Uterus (tissue), 4 donors: ENCODE data around the gene LLGL1. TPM values are rescaled to one million over a fixed set of nuclear protein-coding genes. Genes with fewer than 3 reads are reported as not detected.

Experiments
- DNase-seq, 2 donors: peaks; one replicate each; pipeline ENCODE4 v3.0.0-alpha.2; 2019 to 2020
- H3K27ac ChIP-seq, 2 donors: fragments of 200-600 bp; sonication (generic); 1 replicate in 1 of 2; 2 replicates in 1 of 2; pipeline ENCODE4 v1.5.1; 2016 to 2018
- H3K27me3 ChIP-seq, 2 donors: fragments of 200-600 bp; sonication (generic); one replicate each; pipeline ENCODE4 v1.5.1; 2018 to 2019; ENCODE audit warnings: control low read depth in 1 of 2
- H3K36me3 ChIP-seq, 2 donors: fragments of 200-600 bp; sonication (generic); one replicate each; pipeline ENCODE4 v1.5.1; 2019; ENCODE audit warnings: control low read depth in 1 of 2
- H3K4me1 ChIP-seq, 2 donors: fragments of 200-600 bp; sonication (generic); one replicate each; pipeline ENCODE4 v1.5.1; 2018 to 2019; ENCODE audit warnings: control low read depth in 1 of 2
- H3K4me3 ChIP-seq, 2 donors: fragments of 200-600 bp; sonication (generic); 1 replicate in 1 of 2; 2 replicates in 1 of 2; pipeline ENCODE4 v1.5.1; 2018 to 2019; ENCODE audit warnings: mild to moderate bottlenecking in 1 of 2
- H3K9me3 ChIP-seq, 2 donors: fragments of 200-600 bp; sonication (generic); one replicate each; pipeline ENCODE4 v1.5.1; 2019; ENCODE audit warnings: control low read depth in 1 of 2
- CTCF ChIP-seq, 4 experiments: fragments of 200-600 bp in 2 of 4; fragments of 450-650 bp in 2 of 4; sonication (generic) in 2 of 4; IDR thresholded peaks; one replicate each; pipeline ENCODE4 v1.5.1; 2016 to 2019; ENCODE audit warnings: antibody characterized with exemption in 4 of 4, mild to moderate bottlenecking in 2 of 4, moderate library complexity in 1 of 4
- POLR2A ChIP-seq, 2 donors: fragments of 450-650 bp; IDR thresholded peaks; one replicate each; pipeline ENCODE4 v1.6.1; 2016; ENCODE audit warnings: antibody characterized with exemption in 2 of 2, mild to moderate bottlenecking in 1 of 2, moderate library complexity in 1 of 2
- intact Hi-C: fragments of 100-400 bp; cut with DNase I; formaldehyde crosslinking; loops from one replicate; pipeline ENCODE4 v1.15.1; 2023; ENCODE audit warnings: low total_unique reads
- total RNA-seq, 4 donors: library from RNA; depleted of rRNA in 3 of 4; stranded (reverse); fragments of >200 nt in 3 of 4; gene quantifications; one replicate each; pipeline versions ENCODE4 v1.1.0 to v1.2.4, GENCODE V29; 2014 to 2023
- donor health status: DM: yes; HTN: yes; CAD: no.

Gene LLGL1
- total RNA-seq, 4 donors from 2014 or later: 7.6 to 72.0 (median 23.1) TPM

GRCh38 chr17:18258356-18259038 lies 33.1 kb downstream of the LLGL1 start, which contains the start of gene FLII:
TSS of gene FLII (minus strand) at chr17:18258738. CDS start at chr17:18258690, 48 bp downstream.
- TF ChIP-seq POLR2A (IDR thresholded peaks at IDR 0.05) (peak; percentile 47 to 82), CTCF (IDR thresholded peaks at IDR 0.05) (peak in 2 of 4 experiments; percentile 15 to 30)
- intact Hi-C loops: no loop called here

GRCh38 chr17:18259621-18260331 lies 34.3 kb downstream of the LLGL1 start:
- H3K27me3 ChIP-seq: no peaks in the 10 kb centered on the region
- no peak for DNase-seq
- no peak for TF ChIP-seq CTCF (IDR thresholded peaks at IDR 0.05)
- TF ChIP-seq POLR2A (IDR thresholded peaks at IDR 0.05): no peak
- peaks cover 0 to 35% of the 10 kb centered on the region in 2 donors for H3K4me1 ChIP-seq
- H3K4me3 ChIP-seq: peak overlapping the region; percentile 73 to 88
- H3K36me3 ChIP-seq: no peaks in the 10 kb centered on the region
- H3K9me3 ChIP-seq: no peaks in the 10 kb centered on the region
- H3K27ac ChIP-seq: peak overlapping the region; percentile 86 to 93
- intact Hi-C loops: no loop called here

More at GRCh38 chr17:18258356-18259038, 33.1 kb downstream of the LLGL1 start, which contains the start of gene FLII:
- no peaks in the 10 kb centered on the region for H3K9me3 ChIP-seq
- peak within 1 kb of the TSS; percentile 76 to 92 for H3K4me3 ChIP-seq
- peak within 1 kb of the TSS; percentile 82 to 95 for H3K27ac ChIP-seq
- H3K36me3 ChIP-seq: no peaks in the 10 kb centered on the region
- peaks cover 0 to 35% of the 10 kb centered on the region in 2 donors for H3K4me1 ChIP-seq
- no peaks in the 10 kb centered on the region for H3K27me3 ChIP-seq
- DNase-seq: peak in 1 of 2 donors; percentile 52

- Histone ChIP-seq H3K36me3 (no peaks in the 10 kb centered on the region), H3K27ac (peak within 1 kb of the TSS; percentile 86 to 93), H3K4me1 (peaks cover 0 to 35% of the 10 kb centered on the region in 2 donors), H3K27me3 (no peaks in the 10 kb centered on the region), H3K9me3 (no peaks in the 10 kb centered on the region), H3K4me3 (peak within 1 kb of the TSS; percentile 73 to 88)
- DNase-seq: peak; percentile 95 to 96
- intact Hi-C loops: no loop called here
- TF ChIP-seq POLR2A (IDR thresholded peaks at IDR 0.05) (peak; percentile 10 to 68), CTCF (IDR thresholded peaks at IDR 0.05) (peak in 1 of 4 experiments; percentile 35)
Observed at GRCh38 chr17:18260332-18261145, 35.1 kb downstream of the LLGL1 start, which contains the start of gene MIEF2. TSS of gene MIEF2 (plus strand) at chr17:18260662. CDS start at chr17:18262721, 2,059 bp downstream.

GRCh38 chr17:18261146-18261515 lies 35.7 kb downstream of the LLGL1 start:
- Histone ChIP-seq H3K27me3 (no peaks in the 10 kb centered on the region), H3K4me3 (peak overlapping the region; percentile 73 to 88), H3K4me1 (peaks cover 0 to 35% of the 10 kb centered on the region in 2 donors), H3K27ac (peak overlapping the region; percentile 86 to 93), H3K9me3 (no peaks in the 10 kb centered on the region), H3K36me3 (no peaks in the 10 kb centered on the region)
- peak; percentile 63 to 73 for DNase-seq
- TF ChIP-seq POLR2A (IDR thresholded peaks at IDR 0.05) (no peak), CTCF (IDR thresholded peaks at IDR 0.05) (no peak)
- intact Hi-C loops: no loop called here
